HepG2 (cell line): ENCODE measurements around the gene UBE2H. TPM values are rescaled to one million over a fixed set of nuclear protein-coding genes. Genes with fewer than 3 reads are reported as not detected.

Experiments used
- AGO2 ChIP-seq: fragments of 200-400 bp; formaldehyde crosslinking; optimal IDR thresholded peaks from 2 replicates; pipeline ENCODE3; 2017; ENCODE audit warnings: mild to moderate bottlenecking, low read depth, low read length, moderate library complexity
- ARNT ChIP-seq: fragments of 450-650 bp; IDR thresholded peaks from 2 replicates; pipeline ENCODE4 v1.6.1; 2017
- BCL6 ChIP-seq: IDR thresholded peaks from 2 replicates; pipeline ENCODE4 v1.6.1; 2016; ENCODE audit warnings: missing genetic modification reagents, missing compliant biosample characterization
- DR1 ChIP-seq: sonication (generic); formaldehyde crosslinking; IDR thresholded peaks from 2 replicates; pipeline ENCODE4 v1.8.0; 2021; ENCODE audit warnings: mild to moderate bottlenecking, missing genetic modification reagents, inconsistent platforms
- GFI1 ChIP-seq: sonication (generic); formaldehyde crosslinking; IDR thresholded peaks from 2 replicates; pipeline ENCODE4 v1.5.0; 2020; ENCODE audit warnings: missing genetic modification reagents, mild to moderate bottlenecking, borderline replicate concordance
- HDAC6 ChIP-seq: fragments of 200-600 bp; sonication (generic); IDR thresholded peaks from 2 replicates; pipeline ENCODE4 v1.7.0; 2017; ENCODE audit warnings: mild to moderate bottlenecking, antibody characterized with exemption, low read length, low read depth
- IRF1 ChIP-seq: sonication (generic); formaldehyde crosslinking; IDR thresholded peaks from 2 replicates; pipeline ENCODE4 v1.4.0; 2020; ENCODE audit warnings: low read depth, mild to moderate bottlenecking, missing genetic modification reagents
- KAT7 ChIP-seq: IDR thresholded peaks from 2 replicates; pipeline ENCODE4 v1.6.1; 2018; ENCODE audit warnings: borderline replicate concordance, missing compliant biosample characterization
- MEIS1 ChIP-seq: sonication (generic); formaldehyde crosslinking; IDR thresholded peaks from 2 replicates; pipeline ENCODE4 v1.9.0; 2021; ENCODE audit warnings: mild to moderate bottlenecking, missing genetic modification reagents, moderate library complexity, borderline replicate concordance
- MNT ChIP-seq: fragments of 450-650 bp; IDR thresholded peaks from 2 replicates; pipeline ENCODE4 v1.6.1; 2016
- MTA3 ChIP-seq: sonication (generic); formaldehyde crosslinking; IDR thresholded peaks from 2 replicates; pipeline ENCODE4 v1.4.0; 2020; ENCODE audit warnings: missing genetic modification reagents
- MTF1 ChIP-seq: sonication (generic); formaldehyde crosslinking; IDR thresholded peaks from 2 replicates; pipeline ENCODE4 v1.5.0; 2020; ENCODE audit warnings: missing genetic modification reagents
- NR2C2 ChIP-seq: sonication (generic); formaldehyde crosslinking; IDR thresholded peaks from 2 replicates; pipeline ENCODE4 v1.4.0; 2020; ENCODE audit warnings: missing genetic modification reagents, mild to moderate bottlenecking, moderate library complexity, borderline replicate concordance
- RARG ChIP-seq: sonication (generic); formaldehyde crosslinking; IDR thresholded peaks from 2 replicates; pipeline ENCODE4 v1.4.0; 2020; ENCODE audit warnings: low read depth, mild to moderate bottlenecking, missing genetic modification reagents
- RELA ChIP-seq: sonication (generic); formaldehyde crosslinking; IDR thresholded peaks from 2 replicates; pipeline ENCODE4 v1.4.0; 2020; ENCODE audit warnings: missing genetic modification reagents
- RXRA ChIP-seq: sonication (generic); formaldehyde crosslinking; IDR thresholded peaks from 2 replicates; pipeline ENCODE4 v1.5.1; 2020; ENCODE audit warnings: missing genetic modification reagents
- SMARCE1 ChIP-seq: fragments of 450-650 bp; IDR thresholded peaks from 2 replicates; pipeline ENCODE4 v1.6.1; 2017; ENCODE audit warnings: borderline replicate concordance
- SNAPC2 ChIP-seq: sonication (generic); formaldehyde crosslinking; IDR thresholded peaks from 2 replicates; pipeline ENCODE4 v1.8.1; 2022; ENCODE audit warnings: mild to moderate bottlenecking, missing genetic modification reagents
- YEATS4 ChIP-seq: sonication (generic); formaldehyde crosslinking; IDR thresholded peaks from 2 replicates; pipeline ENCODE4 v1.4.0; 2020; ENCODE audit warnings: missing genetic modification reagents, borderline replicate concordance
- ZBTB46 ChIP-seq: sonication (generic); formaldehyde crosslinking; IDR thresholded peaks from 2 replicates; pipeline ENCODE4 v1.4.0; 2020; ENCODE audit warnings: mild to moderate bottlenecking, missing genetic modification reagents, borderline replicate concordance
- ZNF10 ChIP-seq: sonication (generic); formaldehyde crosslinking; IDR thresholded peaks from 2 replicates; pipeline ENCODE4 v1.4.0; 2020; ENCODE audit warnings: mild to moderate bottlenecking, low read depth, missing genetic modification reagents, borderline replicate concordance
- ZNF275 ChIP-seq: sonication (generic); formaldehyde crosslinking; IDR thresholded peaks from 2 replicates; pipeline ENCODE4 v1.8.0; 2022; ENCODE audit warnings: missing genetic modification reagents, mild to moderate bottlenecking, inconsistent platforms, borderline replicate concordance
- ZNF337 ChIP-seq: sonication (generic); formaldehyde crosslinking; IDR thresholded peaks from 2 replicates; pipeline ENCODE4 v1.5.1; 2020; ENCODE audit warnings: missing genetic modification reagents, low read depth, mild to moderate bottlenecking, borderline replicate concordance
- ZNF44 ChIP-seq: sonication (generic); formaldehyde crosslinking; IDR thresholded peaks from 2 replicates; pipeline ENCODE4 v1.5.1; 2020; ENCODE audit warnings: mild to moderate bottlenecking, missing genetic modification reagents
- ZNF569 ChIP-seq: sonication (generic); formaldehyde crosslinking; IDR thresholded peaks from 2 replicates; pipeline ENCODE4 v1.5.0; 2020; ENCODE audit warnings: mild to moderate bottlenecking, missing genetic modification reagents, moderate library complexity, borderline replicate concordance
- ZNF792 ChIP-seq: IDR thresholded peaks from 2 replicates; pipeline ENCODE4 v1.6.1; 2016
- polyA plus RNA-seq, 8 experiments: library from polyadenylated mRNA; depleted of rRNA in 3 of 8; stranded (reverse) in 7 of 8; unstranded in 1 of 8; fragments of >200 nt; fragmentation: Illumina TruSeq in 4 of 8; extraction: Trizol in 4 of 8; gene quantifications; 2 replicates each; pipeline versions ENCODE4 v1.2.1 to v1.2.3, GENCODE V29; 2011 to 2016; ENCODE audit warnings: low read depth in 4 of 8, missing spikeins in 1 of 8, mixed read lengths in 1 of 8; ENCODE audit not compliant: insufficient read depth in 1 of 8
- total RNA-seq, 5 experiments: library from RNA; depleted of rRNA; stranded (reverse); fragments of >200 nt; fragmentation: Illumina TruSeq; extraction: Trizol; gene quantifications; 2 replicates each; pipeline ENCODE4 v1.2.3, GENCODE V29; 2016; ENCODE audit warnings: low read depth in 1 of 5

The UBE2H gene
- total and polyA plus RNA-seq, 2 of the 13 experiments (the other 11 are each of a cell fraction or from before 2014, with no cell fraction given): 15.5 to 40.1 TPM

GRCh38 chr7:129829737-129830631 is 122.8 kb downstream of the UBE2H start (continued):
- TF ChIP-seq HDAC6: no peak
- TF ChIP-seq DR1 (CRISPR knock-in tag): no peak
- no peak for TF ChIP-seq KAT7 (CRISPR knock-in tag)
- TF ChIP-seq AGO2: no peak
- no peak for TF ChIP-seq MNT
- TF ChIP-seq MEIS1 (CRISPR knock-in tag): 0 out of 2 replicates have a peak, but pooled peaks have one; percentile 44
- TF ChIP-seq ZBTB46 (CRISPR knock-in tag): no peak
- no peak for TF ChIP-seq NR2C2 (CRISPR knock-in tag)
- no peak for TF ChIP-seq MTF1 (CRISPR knock-in tag)
- no peak for TF ChIP-seq RELA (CRISPR knock-in tag)
- TF ChIP-seq ZNF275 (CRISPR knock-in tag): no peak
- no peak for TF ChIP-seq ZNF569 (CRISPR knock-in tag)
- TF ChIP-seq RXRA (CRISPR knock-in tag): peak; percentile 42; the same call in 1 of the 2 replicates
- no peak for TF ChIP-seq GFI1
- no peak for TF ChIP-seq ARNT
- TF ChIP-seq MTA3: no peak
- TF ChIP-seq ZNF337 (CRISPR knock-in tag): no peak
- TF ChIP-seq IRF1 (CRISPR knock-in tag): no peak
- no peak for TF ChIP-seq SMARCE1
- TF ChIP-seq ZNF10: no peak
- no peak for TF ChIP-seq ZNF44 (CRISPR knock-in tag)
- TF ChIP-seq ZNF792: no peak
- TF ChIP-seq BCL6 (CRISPR knock-in tag): no peak
- no peak for TF ChIP-seq RARG (CRISPR knock-in tag)
- no peak for TF ChIP-seq SNAPC2 (CRISPR knock-in tag)
- TF ChIP-seq YEATS4 (CRISPR knock-in tag): no peak
